Astrocyte (in vitro differentiated cells and primary cell): ENCODE data around the gene MTMR12.

Experiments used
- CTCF ChIP-seq: IDR thresholded peaks from 2 replicates; pipeline ENCODE4 v1.5.1; 2011; ENCODE audit warnings: low read depth, mild to moderate bottlenecking, inconsistent platforms, low read length, moderate library complexity; ENCODE audit not compliant: insufficient read depth
- EZH2 ChIP-seq: IDR thresholded peaks from 2 replicates; pipeline ENCODE4 v1.6.1; 2012; ENCODE audit warnings: mild to moderate bottlenecking, low read length, inconsistent platforms; ENCODE audit not compliant: insufficient read depth

DNA sequence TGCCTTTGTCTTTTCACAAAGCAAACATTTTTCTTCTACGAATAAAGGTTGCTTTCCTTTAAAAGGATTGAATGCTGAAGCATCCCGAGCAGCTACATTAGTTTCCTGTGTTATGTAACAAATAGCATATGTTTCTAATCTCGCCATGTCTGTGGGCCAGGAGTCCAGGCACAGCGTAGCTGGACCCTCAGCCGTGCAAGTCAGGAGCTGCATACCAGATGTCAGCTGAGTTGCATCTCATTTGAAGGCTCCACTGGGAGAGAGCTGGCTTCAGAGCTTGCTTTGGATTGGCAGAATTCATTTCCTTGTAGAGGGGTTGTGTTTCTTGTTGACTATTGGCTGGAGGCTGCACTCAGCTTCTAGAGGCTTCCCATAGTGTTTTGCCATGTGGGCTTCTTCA lies 122.6 kb downstream of the MTMR12 start:
- TF ChIP-seq CTCF (no peak), EZH2 (no peak)
